Small intestine (tissue), 7 donors: ENCODE measurements around the gene EID2B. TPM values are rescaled to one million over a fixed set of nuclear protein-coding genes. Genes with fewer than 3 reads are reported as not detected.

ENCODE experiments used
- DNase-seq, 2 donors: peaks; one replicate each; pipeline versions ENCODE4 v3.0.0 to v3.0.0-alpha.2; 2013
- FAIRE-seq: peaks from 2 replicates; lab custom pipeline; 2012; peaks lifted over from hg19 to GRCh38; lab: Jason Lieb, UNC
- H3K27ac ChIP-seq, 3 donors: one replicate each; pipeline ENCODE4 v1.5.1; 2013; ENCODE audit warnings: low read length in 2 of 3, mild to moderate bottlenecking in 2 of 3, control low read depth in 1 of 3, inconsistent platforms in 1 of 3, low read depth in 1 of 3, moderate library complexity in 1 of 3
- H3K27me3 ChIP-seq, 3 donors: one replicate each; pipeline ENCODE4 v1.6.1; 2013; ENCODE audit warnings: low read length in 3 of 3, inconsistent platforms in 1 of 3; ENCODE audit not compliant: control insufficient read depth in 3 of 3, insufficient read depth in 3 of 3
- H3K36me3 ChIP-seq, 3 donors: one replicate each; pipeline ENCODE4 v1.6.1; 2013; ENCODE audit warnings: low read length in 3 of 3, inconsistent platforms in 1 of 3, low read depth in 1 of 3, mild to moderate bottlenecking in 1 of 3, moderate library complexity in 1 of 3; ENCODE audit not compliant: control insufficient read depth in 3 of 3, insufficient read depth in 2 of 3
- H3K4me1 ChIP-seq, 3 donors: one replicate each; pipeline ENCODE4 v1.6.1; 2013; ENCODE audit warnings: low read length in 2 of 3, inconsistent platforms in 1 of 3, low read depth in 1 of 3, mild to moderate bottlenecking in 1 of 3, moderate library complexity in 1 of 3; ENCODE audit not compliant: control insufficient read depth in 3 of 3, insufficient read depth in 2 of 3
- H3K4me3 ChIP-seq, 3 donors: one replicate each; pipeline ENCODE4 v1.5.1; 2013; ENCODE audit warnings: low read length in 3 of 3, control low read depth in 1 of 3, inconsistent platforms in 1 of 3, low read depth in 1 of 3, mild to moderate bottlenecking in 1 of 3, moderate library complexity in 1 of 3
- H3K9me3 ChIP-seq, 2 donors: one replicate each; pipeline ENCODE4 v1.6.1; 2013; ENCODE audit warnings: low read depth in 1 of 2, low read length in 1 of 2; ENCODE audit not compliant: control insufficient read depth in 2 of 2, insufficient read depth in 1 of 2
- WGBS, 3 donors: extraction: QIAGEN DNeasy Blood & Tissue Kit; methylation state at CpG; one replicate each; pipeline ENCODE4 v1.1.7; 2013; 5-methylcytosine and 5-hydroxymethylcytosine counted together
- polyA plus RNA-seq, 4 donors: library from polyadenylated mRNA; stranded (reverse) in 3 of 4; unstranded in 1 of 4; fragments of 200-250 nt in 3 of 4; fragments of 120-200 nt in 1 of 4; gene quantifications; one replicate each; pipeline versions ENCODE4 v1.2.1 to v1.2.3, GENCODE V29; 2013
- donor health status: healthy with polysubstance abuse.
- donor health status: control.
- donor health status: control.
- donor health status: Bipolar disorder and iron deficiency.
- donor health status: healthy.

The EID2B gene
- polyA plus RNA-seq, 4 donors: 0.81 to 2.0 (median 0.99) TPM; not detected in 1

DNA sequence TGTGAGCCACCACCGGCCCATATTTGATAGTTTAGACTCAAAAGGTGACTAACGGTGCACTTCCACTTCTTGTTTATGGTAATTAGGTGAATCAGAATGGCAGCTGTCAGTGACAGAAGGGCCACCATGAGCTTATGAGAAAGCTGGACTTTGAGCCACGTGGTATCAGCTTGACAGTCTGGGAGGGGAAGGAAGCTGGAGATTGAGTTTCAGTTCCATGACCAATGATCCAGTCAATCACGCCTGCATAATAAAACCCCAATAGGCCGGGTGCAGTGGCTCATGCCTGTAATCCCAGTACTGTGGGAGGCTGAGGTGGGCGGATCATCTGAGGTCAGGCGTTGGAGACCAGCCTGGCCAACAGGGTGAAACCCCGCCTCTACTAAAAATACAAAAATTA is 8.2 kb downstream of the EID2B start:
- Histone ChIP-seq H3K27me3 (no peaks in the 10 kb centered on the region), H3K4me3 (no peak overlapping the region), H3K27ac (no peak overlapping the region), H3K36me3 (no peaks in the 10 kb centered on the region), H3K9me3 (no peaks in the 10 kb centered on the region), H3K4me1 (peaks cover 0 to 3% (median 0%) of the 10 kb centered on the region in 3 donors)
- FAIRE-seq (no peak), DNase-seq (peak; percentile 80 to 91)
- 13 to 63% (median 40%) methylated on average over 8 of the region's 8 CpGs for WGBS, 3 donors

DNA sequence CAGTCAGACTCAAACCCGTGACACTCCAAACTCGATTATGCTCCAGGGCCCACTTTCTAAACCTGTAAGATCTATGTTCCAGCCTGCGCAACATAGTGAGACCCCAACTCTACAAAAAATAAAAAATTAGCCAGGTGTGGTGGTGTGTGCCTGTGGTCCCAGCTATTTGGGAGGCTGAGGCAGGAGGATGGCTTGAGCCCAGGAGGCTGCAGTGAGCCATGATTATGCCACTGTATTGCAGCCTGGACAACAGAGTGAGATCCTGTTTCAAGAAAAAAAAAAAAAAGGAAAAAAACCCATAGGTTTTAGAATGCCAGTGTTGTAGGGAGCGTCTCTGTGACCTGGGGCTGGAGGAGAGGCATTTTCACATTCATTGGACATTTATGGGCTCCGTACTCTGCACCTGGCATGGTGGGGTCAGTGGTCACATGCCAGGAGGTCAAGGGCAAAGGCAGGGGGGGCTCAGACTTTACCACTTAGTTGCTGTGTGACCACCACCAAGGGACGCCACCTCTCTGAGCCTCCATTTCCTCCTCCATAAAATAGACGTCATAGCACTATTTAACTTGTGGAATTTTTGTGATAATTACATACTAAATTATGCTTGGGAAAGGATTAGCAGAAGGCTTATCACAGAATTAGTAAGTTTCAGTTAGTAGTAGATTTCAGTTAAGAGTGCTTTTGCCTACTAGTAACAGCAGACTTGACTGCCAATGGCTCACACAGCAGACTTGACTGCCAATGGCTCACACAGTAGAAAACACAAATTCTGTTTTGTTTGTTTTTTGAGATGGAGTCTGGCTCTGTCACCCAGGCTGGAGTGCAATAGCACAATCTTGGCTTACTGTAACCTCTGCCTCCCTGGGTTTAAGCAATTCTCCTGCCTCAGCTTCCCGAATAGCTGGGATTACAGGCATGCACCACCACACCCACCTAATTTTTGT is 11.8 kb downstream of the EID2B start:
- 73 to 84% (median 84%) methylated on average over 8 of the region's 8 CpGs for whole genome bisulfite sequencing, 3 donors

DNA sequence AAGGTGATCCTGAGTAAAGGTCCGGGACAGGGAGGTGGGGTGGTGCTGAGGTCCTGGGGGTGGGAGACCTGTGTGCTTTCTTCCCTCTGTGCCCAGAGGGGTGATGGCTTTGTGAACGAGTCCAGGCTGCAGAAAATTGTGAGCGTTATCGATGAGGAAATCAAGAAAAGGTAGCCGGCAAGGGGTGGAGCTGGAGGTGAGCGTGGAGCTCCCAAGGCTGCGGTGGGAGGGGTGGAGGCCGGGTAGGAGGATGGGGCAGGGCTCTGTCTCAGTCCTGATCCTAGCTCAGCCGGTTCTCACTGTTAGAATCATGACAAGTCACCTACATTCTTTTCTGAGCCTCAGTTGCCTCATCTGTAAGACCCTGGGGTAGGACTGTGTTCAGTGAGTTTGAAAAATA is 13.7 kb downstream of the EID2B start:
- Histone ChIP-seq H3K4me3 (no peak overlapping the region), H3K27me3 (peaks cover 3 to 40% (median 28%) of the 10 kb centered on the region in 3 donors), H3K27ac (no peak overlapping the region), H3K4me1 (peaks cover 0 to 5% (median 2%) of the 10 kb centered on the region in 3 donors), H3K9me3 (no peaks in the 10 kb centered on the region), H3K36me3 (no peaks in the 10 kb centered on the region)
- 24 to 59% (median 49%) methylated on average over 9 of the region's 9 CpGs for WGBS, 3 donors
- FAIRE-seq (no peak), DNase-seq (no peak)

More for the DNA sequence above, 11.8 kb downstream of the EID2B start:
- Histone ChIP-seq H3K27ac (no peak overlapping the region), H3K36me3 (no peaks in the 10 kb centered on the region), H3K9me3 (no peaks in the 10 kb centered on the region), H3K27me3 (peaks cover 0 to 22% (median 11%) of the 10 kb centered on the region in 3 donors), H3K4me1 (peaks cover 0 to 3% (median 0%) of the 10 kb centered on the region in 3 donors), H3K4me3 (no peak overlapping the region)
- no peak for FAIRE-seq
- no peak for DNase-seq

DNA sequence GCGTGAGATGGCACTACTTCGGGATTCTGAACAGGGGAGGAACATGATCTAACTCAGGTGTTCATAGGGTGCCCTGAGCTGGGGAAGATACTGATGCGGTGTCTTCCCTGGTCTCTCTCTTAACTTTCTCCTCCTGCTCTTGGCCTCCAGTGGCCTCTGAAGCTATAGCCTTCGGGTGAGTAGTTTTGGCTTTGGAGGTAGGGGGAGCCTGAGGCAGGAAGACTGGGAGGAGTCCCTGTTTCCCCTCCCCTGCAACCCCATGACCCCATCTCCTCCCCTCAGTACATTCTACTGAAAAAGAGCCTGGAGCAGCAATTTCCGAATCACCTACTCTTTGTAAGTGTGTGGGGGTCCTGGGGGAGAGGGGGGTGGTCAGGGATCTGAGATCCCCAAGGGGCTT is 14.2 kb downstream of the EID2B start:
- H3K27me3 ChIP-seq: peaks cover 7 to 46% (median 33%) of the 10 kb centered on the region in 3 donors
- H3K9me3 ChIP-seq: no peaks in the 10 kb centered on the region
- DNase-seq (no peak), FAIRE-seq (no peak)
- H3K36me3 ChIP-seq: no peaks in the 10 kb centered on the region
- WGBS, 3 donors: 62 to 69% (median 66%) methylated on average over 5 of the region's 5 CpGs
- no peak overlapping the region for H3K4me3 ChIP-seq
- no peak overlapping the region for H3K27ac ChIP-seq
- peaks cover 0 to 5% (median 2%) of the 10 kb centered on the region in 3 donors for H3K4me1 ChIP-seq

DNA sequence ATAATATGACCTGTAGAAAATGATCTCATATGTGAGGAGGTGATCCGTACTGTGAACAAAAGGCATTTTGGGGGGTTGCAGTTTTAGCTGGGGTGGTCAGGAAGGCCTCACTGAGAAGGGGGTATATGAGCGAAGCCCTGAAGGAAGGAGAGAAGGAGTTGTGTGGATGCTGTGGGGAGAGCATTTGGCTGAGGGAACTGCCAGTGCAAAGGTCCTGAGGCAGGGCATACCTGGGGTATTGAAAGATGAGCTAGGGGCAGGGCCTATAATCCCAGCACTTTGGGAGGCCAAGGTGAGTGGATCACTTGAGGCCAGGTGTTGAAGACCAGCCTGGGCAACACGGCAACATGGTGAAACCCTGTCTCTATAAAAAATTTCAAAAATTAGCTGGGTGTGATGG is 15.2 kb downstream of the EID2B start:
- Histone ChIP-seq H3K27ac (no peak overlapping the region), H3K4me1 (peaks cover 0 to 5% (median 2%) of the 10 kb centered on the region in 3 donors), H3K36me3 (no peaks in the 10 kb centered on the region), H3K27me3 (peaks cover 7 to 53% (median 35%) of the 10 kb centered on the region in 3 donors), H3K9me3 (no peaks in the 10 kb centered on the region), H3K4me3 (no peak overlapping the region)
- DNase-seq (no peak), FAIRE-seq (no peak)
- WGBS, 3 donors: 62 to 71% (median 70%) methylated on average over 3 of the region's 3 CpGs

DNA sequence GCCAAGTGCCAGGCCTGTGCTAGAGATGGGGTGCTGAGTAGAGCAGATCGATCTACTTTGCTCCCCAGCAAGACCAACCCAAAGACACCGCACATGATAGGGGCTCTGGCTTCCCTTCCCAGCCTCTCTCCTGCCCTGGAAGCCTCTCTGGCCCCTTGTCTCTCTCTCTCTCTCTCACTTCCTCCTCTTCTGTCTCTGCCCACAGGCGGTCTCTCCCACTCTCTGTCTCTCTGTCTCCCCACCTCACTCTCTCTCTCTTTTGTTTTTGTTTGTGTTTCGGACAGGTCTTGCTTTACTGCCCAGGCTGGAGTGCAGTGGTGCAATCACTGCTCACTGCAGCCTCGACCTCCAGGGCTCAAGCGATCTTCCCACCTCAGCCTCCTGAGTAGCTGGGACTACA is 16.4 kb downstream of the EID2B start:
- no peak overlapping the region for H3K4me3 ChIP-seq
- H3K27me3 ChIP-seq: peaks cover 7 to 53% (median 35%) of the 10 kb centered on the region in 3 donors
- H3K36me3 ChIP-seq: no peaks in the 10 kb centered on the region
- no peak overlapping the region for H3K27ac ChIP-seq
- H3K4me1 ChIP-seq: peaks cover 0 to 5% (median 2%) of the 10 kb centered on the region in 3 donors
- no peaks in the 10 kb centered on the region for H3K9me3 ChIP-seq
- 44 to 50% (median 45%) methylated on average over 6 of the region's 6 CpGs for WGBS, 3 donors
- DNase-seq (no peak), FAIRE-seq (no peak)

DNA sequence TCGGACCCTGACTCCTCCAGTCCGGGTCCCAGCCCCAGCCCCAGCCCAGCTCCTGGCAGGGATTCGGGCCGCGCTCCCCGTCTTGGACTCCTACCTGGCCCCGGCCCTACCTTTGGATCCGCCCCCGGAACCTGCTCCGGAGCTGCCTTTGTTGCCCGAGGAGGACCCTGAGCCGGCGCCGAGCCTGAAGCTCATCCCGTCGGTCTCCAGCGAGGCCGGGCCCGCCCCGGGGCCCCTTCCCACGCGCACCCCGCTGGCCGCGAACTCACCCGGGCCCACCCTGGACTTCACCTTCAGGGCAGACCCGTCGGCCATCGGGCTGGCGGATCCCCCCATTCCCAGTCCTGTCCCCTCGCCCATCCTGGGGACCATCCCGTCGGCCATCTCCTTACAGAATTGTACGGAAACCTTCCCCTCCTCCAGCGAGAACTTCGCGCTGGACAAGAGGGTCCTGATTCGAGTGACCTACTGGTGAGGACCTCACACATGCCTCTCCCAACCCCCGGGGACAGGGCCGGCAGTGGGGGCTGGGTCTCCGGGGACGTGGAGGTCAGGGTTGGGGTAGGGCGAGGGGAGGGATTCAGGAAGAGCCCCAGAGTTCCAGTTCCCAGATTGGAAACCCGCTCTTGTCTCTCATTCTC is 17.0 kb downstream of the EID2B start:
- Histone ChIP-seq H3K4me3 (peak overlapping the region in 2 of 3 donors; percentile 2 to 35), H3K27me3 (peaks cover 7 to 53% (median 35%) of the 10 kb centered on the region in 3 donors), H3K27ac (no peak overlapping the region), H3K4me1 (peaks cover 0 to 5% (median 2%) of the 10 kb centered on the region in 3 donors), H3K9me3 (no peaks in the 10 kb centered on the region), H3K36me3 (no peaks in the 10 kb centered on the region)
- 3 to 6% (median 5%) methylated on average over 42 to 44 of the region's 44 CpGs for WGBS, 3 donors
- FAIRE-seq (no peak), DNase-seq (peak in 1 of 2 donors; percentile 26)

DNA sequence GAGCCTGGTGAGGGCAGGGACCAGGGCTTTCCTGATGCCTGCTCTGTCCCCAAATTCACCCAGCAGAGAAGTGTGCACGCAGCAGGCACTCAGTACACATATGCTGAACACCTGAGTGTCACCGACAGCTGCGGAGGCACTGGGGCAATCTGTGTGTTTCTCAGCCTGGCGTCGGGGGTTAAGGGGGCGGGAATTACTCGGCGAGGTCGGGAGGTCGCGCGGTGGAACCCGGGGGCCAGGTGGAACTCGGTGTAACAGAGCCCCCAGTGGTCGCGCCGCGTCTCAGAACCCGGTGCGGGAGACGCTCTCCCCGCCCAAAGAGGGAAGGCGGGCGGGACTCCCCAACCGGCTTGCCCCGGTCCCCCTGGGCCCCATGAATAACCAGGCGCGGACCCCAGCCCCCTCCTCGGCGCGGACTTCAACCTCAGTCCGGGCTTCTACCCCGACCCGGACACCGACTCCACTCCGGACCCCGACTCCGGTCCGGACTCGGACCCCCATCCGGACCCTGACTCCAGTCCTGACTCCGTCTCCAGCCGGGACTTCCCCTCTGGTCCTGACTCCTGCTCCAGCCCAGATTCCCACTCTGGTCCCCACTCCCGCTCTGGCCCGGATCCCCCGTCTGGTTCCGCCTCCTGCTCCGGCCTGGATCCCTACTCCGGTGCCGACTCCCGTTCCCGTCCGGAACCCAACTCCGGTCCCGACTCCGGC is 17.7 kb downstream of the EID2B start, which contains the start of gene SELENOV:
TSS of gene SELENOV (plus strand) at position 300 of the 711 bp plus-strand sequence. CDS start at position 374, 74 bp downstream.
- WGBS, 3 donors: 1 to 4% (median 4%) methylated on average over 48 to 56 of the region's 56 CpGs
- H3K36me3 ChIP-seq: no peaks in the 10 kb centered on the region
- peaks cover 0 to 5% (median 2%) of the 10 kb centered on the region in 3 donors for H3K4me1 ChIP-seq
- H3K27me3 ChIP-seq: peaks cover 7 to 53% (median 35%) of the 10 kb centered on the region in 3 donors
- FAIRE-seq (no peak), DNase-seq (peak in 1 of 2 donors; percentile 32)
- H3K9me3 ChIP-seq: no peaks in the 10 kb centered on the region
- H3K27ac ChIP-seq: no peak within 1 kb of the TSS
- peak within 1 kb of the TSS in 2 of 3 donors; percentile 2 to 35 for H3K4me3 ChIP-seq
